AG09309 (cell line): ENCODE measurements around the gene TCEANC2.

Source experiments
- DNase-seq: peaks from one replicate; pipeline ENCODE4 v3.0.0-alpha.2; 2010; ENCODE audit warnings: low read depth
- H3K4me3 ChIP-seq: 2 replicates; pipeline ENCODE4 v1.5.1; 2011; ENCODE audit warnings: mild to moderate bottlenecking, low read depth, low read length, moderate library complexity; ENCODE audit not compliant: control insufficient read depth
- CTCF ChIP-seq: IDR thresholded peaks from 2 replicates; pipeline ENCODE4 v1.5.1; 2011; ENCODE audit warnings: mild to moderate bottlenecking, low read depth, low read length, inconsistent platforms; ENCODE audit not compliant: insufficient read depth, control insufficient read depth; ENCODE audit errors: missing control alignments

The TCEANC2 gene

GRCh38 chr1:54051933-54052430 is 1.4 kb upstream of the TCEANC2 start:
- no peak for TF ChIP-seq CTCF
- H3K4me3 ChIP-seq, result peak overlapping the region; percentile 70
- DNase-seq, result no peak

DNA sequence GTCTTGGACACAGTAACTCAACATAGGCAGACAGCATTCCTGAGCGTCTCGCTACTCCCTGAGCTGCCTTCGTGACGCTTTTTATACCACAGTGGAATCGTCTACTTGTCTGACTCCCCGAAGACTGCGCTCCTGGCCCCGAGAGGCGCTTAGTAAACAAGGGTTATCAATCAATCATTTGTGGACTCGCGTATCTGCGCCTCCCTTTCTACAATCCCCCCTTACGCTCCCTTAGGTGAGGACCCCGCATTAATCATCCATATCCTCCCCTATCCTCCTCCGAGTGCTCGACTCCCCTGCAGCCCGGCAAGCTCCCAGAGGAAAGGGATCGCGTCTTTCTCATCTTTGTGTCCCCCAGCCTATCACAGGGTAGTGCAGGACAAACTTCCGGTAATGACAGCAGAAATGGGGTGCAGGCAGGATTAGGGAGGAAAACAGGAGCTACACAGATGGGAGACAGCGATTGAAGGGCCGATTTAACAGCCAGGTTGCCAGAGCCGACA is 926 bp upstream of the TCEANC2 start:
- H3K4me3 ChIP-seq, result peak overlapping the region; percentile 70
- DNase-seq, result no peak
- TF ChIP-seq CTCF, result no peak

DNA sequence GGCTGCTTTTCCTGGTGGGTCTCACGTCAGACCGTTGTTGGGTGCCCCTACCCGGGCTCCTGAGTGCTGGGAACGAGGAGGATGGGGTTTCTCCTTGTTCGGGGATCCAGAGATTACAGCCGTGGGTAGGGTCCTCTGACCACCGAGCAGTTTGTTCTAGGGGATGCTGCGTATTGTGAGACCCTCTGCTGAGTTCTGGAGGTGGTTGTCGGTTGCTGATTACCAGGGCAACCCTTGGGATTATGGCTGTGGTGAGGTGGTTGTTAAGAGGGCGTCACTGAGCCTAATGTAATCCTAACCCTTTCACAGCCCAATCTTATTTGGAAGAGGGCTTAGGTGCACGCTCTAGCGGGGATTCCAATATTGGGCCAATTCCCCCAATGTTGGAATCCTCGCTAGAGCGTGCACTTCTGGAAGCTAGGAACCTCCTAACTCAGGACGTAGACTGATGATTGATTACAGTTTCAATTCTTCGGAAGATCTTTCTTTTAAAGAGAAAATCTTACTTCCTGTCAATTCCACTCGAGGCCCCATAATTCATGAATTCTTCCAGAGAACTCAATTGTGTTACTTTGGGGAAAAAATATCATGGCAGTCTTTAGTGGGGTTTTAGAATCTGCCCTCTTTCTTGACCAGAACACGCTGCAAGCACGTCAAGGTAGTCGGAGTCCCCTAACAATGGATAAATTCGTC is 483 bp downstream of the TCEANC2 start:
- no peak for TF ChIP-seq CTCF
- peak overlapping the region; percentile 70 for H3K4me3 ChIP-seq
- no peak for DNase-seq

DNA sequence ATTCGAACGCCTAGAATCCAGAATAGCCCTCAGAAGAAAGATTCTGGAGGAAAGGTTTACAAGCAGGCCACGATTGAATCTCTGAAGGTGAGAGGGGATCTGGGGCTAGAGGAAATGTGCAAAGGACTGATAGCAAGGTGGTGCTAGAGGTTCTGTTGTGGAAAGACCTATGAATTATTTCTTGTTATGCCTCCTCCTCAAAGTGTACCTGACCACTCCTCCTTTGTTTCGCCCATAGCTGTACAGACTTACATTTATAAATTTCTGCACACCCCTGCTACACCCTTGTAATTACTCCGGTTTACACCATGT is 986 bp downstream of the TCEANC2 start:
- no peak for DNase-seq
- TF ChIP-seq CTCF, result no peak
- H3K4me3 ChIP-seq, result no peak overlapping the region

DNA sequence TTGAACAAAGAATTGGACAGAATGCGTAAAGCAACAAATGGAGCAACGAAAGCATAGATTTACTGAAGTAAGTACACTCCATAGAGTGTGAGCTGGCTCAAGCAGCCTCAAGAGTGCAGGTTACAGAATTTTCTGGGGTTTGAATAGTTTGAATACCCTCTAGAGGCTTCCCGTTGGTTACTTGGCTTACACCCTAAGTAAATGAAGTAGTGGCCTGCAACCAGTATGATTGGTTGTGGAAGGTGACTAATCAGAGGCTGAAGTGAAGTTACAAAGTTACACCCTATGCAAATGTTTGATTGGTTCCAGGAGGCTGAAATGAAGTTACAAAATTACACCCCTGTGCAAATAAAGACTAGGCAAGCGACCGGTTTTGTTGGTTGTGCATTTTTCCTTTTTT is 10.9 kb downstream of the TCEANC2 start:
- H3K4me3 ChIP-seq, result no peak overlapping the region
- DNase-seq, result no peak
- no peak for TF ChIP-seq CTCF

GRCh38 chr1:54069791-54070170 is 16.4 kb downstream of the TCEANC2 start:
- H3K4me3 ChIP-seq, result no peak overlapping the region
- TF ChIP-seq CTCF, result no peak
- no peak for DNase-seq
